NCI-H1436 (cell line): ENCODE results near the gene SCFD2.
"Not testable (repeated sequence)": the region's sequence is repeated elsewhere in the genome, so short reads cannot be mapped to it uniquely, and the experiment has no call there.

Experiments
- DNase-seq: peaks from one replicate; lab custom pipeline; 2025; lab: John Stamatoyannopoulos, UW

SCFD2 gene

GRCh38 chr4:53365486-53366300 lies at the start of gene SCFD2:
TSS of gene SCFD2 (minus strand) at chr4:53366061.
- DNase-seq: peak; percentile 93

- not testable (repeated sequence) for DNase-seq
These were observed 43.6 kb upstream of the SCFD2 start for GRCh38 chr4:53409479-53409878.

GRCh38 chr4:53380221-53380620 lies 14.4 kb upstream of the SCFD2 start:
- no peak for DNase-seq

- DNase-seq: no peak
These were observed 12.3 kb upstream of the SCFD2 start for GRCh38 chr4:53378171-53378482.

- peak; percentile 93 for DNase-seq
These were observed 11.7 kb upstream of the SCFD2 start, which contains the start of gene FIP1L1 for GRCh38 chr4:53377319-53378170. TSS of gene FIP1L1 (plus strand) at chr4:53377641. CDS start at chr4:53377839, 198 bp downstream.

GRCh38 chr4:53376900-53377299 lies 11.0 kb upstream of the SCFD2 start:
- no peak for DNase-seq

GRCh38 chr4:53374777-53375258 lies 9.0 kb upstream of the SCFD2 start:
- no peak for DNase-seq

- DNase-seq: no peak
These were observed 6.1 kb upstream of the SCFD2 start for GRCh38 chr4:53371843-53372521.

- DNase-seq: no peak
These were observed 5.2 kb upstream of the SCFD2 start for GRCh38 chr4:53371049-53371448.

- DNase-seq: no peak
These were observed 1.9 kb upstream of the SCFD2 start for GRCh38 chr4:53367721-53368120.

- no peak for DNase-seq
These were observed 448 bp upstream of the SCFD2 start for GRCh38 chr4:53366301-53366716.

- DNase-seq: no peak
These were observed 758 bp downstream of the SCFD2 start for GRCh38 chr4:53365121-53365485.

GRCh38 chr4:53364624-53365023 lies 1.2 kb downstream of the SCFD2 start:
- no peak for DNase-seq

- no peak for DNase-seq
These were observed 3.8 kb downstream of the SCFD2 start for GRCh38 chr4:53362093-53362492.

- DNase-seq: no peak
These were observed 4.4 kb downstream of the SCFD2 start for GRCh38 chr4:53361451-53361850.

- DNase-seq: no peak
These were observed 9.8 kb downstream of the SCFD2 start for GRCh38 chr4:53355930-53356521.

GRCh38 chr4:53354012-53354722 lies 11.7 kb downstream of the SCFD2 start:
- DNase-seq: no peak

GRCh38 chr4:53349091-53349491 lies 16.8 kb downstream of the SCFD2 start:
- DNase-seq: no peak

GRCh38 chr4:53348046-53348445 lies 17.8 kb downstream of the SCFD2 start:
- no peak for DNase-seq

- DNase-seq: no peak
These were observed 18.7 kb downstream of the SCFD2 start for GRCh38 chr4:53346920-53347852.
